ENCODE results near the gene TRIM25. TPM values are rescaled to one million over a fixed set of nuclear protein-coding genes. Genes with fewer than 3 reads are reported as not detected.

Gene TRIM25
- total RNA-seq, 1 donor from 2014 or later = 70.0 TPM

DNA sequence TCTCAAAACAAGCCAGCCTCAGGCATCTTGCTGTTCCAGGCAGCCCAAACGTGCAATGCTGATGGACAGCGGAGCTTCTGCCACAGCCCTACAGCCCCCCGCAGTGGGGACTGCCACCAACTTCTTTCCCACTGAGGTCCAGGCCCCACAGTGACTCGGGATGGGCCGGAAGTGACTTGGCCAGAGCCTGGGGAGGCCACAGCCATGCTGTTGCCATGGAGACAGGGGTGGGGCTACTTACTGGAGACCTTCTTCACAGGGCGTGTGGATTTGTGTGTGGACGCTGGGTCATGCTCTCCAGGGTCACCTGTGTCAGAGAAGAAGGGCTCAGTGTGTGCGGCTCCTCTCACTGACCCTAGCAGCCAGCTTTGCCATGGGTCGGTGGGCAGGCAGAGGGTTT is 15.0 kb downstream of the TRIM25 start:
- DNase-seq (ENCODE audit: extremely low spot score in 2 of 2) = no peak
- H3K4me3 ChIP-seq = no peak overlapping the region
- H3K9me3 ChIP-seq = no peaks in the 10 kb centered on the region
- intact Hi-C loops (cut with DNase I) = no loop called here
- H3K27ac ChIP-seq = no peak overlapping the region
- TF ChIP-seq, protein P1, sequence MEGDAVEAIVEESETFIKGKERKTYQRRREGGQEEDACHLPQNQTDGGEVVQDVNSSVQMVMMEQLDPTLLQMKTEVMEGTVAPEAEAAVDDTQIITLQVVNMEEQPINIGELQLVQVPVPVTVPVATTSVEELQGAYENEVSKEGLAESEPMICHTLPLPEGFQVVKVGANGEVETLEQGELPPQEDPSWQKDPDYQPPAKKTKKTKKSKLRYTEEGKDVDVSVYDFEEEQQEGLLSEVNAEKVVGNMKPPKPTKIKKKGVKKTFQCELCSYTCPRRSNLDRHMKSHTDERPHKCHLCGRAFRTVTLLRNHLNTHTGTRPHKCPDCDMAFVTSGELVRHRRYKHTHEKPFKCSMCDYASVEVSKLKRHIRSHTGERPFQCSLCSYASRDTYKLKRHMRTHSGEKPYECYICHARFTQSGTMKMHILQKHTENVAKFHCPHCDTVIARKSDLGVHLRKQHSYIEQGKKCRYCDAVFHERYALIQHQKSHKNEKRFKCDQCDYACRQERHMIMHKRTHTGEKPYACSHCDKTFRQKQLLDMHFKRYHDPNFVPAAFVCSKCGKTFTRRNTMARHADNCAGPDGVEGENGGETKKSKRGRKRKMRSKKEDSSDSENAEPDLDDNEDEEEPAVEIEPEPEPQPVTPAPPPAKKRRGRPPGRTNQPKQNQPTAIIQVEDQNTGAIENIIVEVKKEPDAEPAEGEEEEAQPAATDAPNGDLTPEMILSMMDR (IDR thresholded peaks at IDR 0.05) = no peak
- no peak for TF ChIP-seq POLR2AphosphoS5 (IDR thresholded peaks at IDR 0.05; ENCODE audit: insufficient read depth in 1 of 2, low read depth in 1 of 2)
- no peaks in the 10 kb centered on the region for H3K27me3 ChIP-seq
- no peaks in the 10 kb centered on the region for H3K4me1 ChIP-seq
- peaks cover 0 to 97% of the 10 kb centered on the region in 2 donors for H3K36me3 ChIP-seq

DNA sequence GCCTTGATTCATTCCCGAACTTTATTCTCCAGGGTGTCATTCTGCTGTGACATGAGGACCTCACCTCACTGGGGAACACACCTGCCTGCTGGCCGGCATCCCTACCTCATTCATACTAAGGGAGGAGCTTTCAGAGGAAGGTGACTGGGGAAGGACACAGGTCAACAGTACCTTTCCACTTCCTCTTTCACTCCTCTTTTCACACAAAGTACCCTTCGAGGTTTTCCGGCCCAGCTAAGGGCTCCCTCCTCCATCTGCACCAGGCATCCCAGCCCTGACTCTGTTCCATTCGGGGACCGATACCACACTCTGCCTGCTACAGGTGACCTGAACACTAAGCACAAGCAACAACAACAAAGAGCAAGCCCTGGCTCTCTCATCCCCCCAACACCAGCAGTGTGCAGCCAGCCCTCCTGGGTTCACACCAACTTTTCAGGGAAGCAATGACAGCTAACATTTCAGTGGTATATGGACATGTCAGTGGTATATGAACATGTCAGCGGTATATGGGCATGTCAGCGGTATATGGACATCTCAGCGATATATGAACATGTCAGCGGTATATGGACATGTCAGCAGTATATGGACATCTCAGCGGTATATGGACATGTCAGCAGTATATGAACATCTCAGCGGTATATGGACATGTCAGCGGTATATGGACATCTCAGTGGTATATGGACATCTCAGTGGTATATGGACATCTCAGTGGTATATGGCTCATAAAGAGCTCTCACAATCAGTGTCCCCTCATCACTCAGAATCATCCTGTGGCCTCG is 16.0 kb downstream of the TRIM25 start:
- TF ChIP-seq POLR2A (IDR thresholded peaks at IDR 0.05) = no peak
- TF ChIP-seq, protein P1 (IDR thresholded peaks at IDR 0.05) = no peak
- DNase-seq (ENCODE audit: extremely low spot score in 2 of 2) = no peak
- Histone ChIP-seq H3K4me3 (no peak overlapping the region), H3K4me1 (peaks cover 10% of the 10 kb centered on the region), H3K9me3 (no peaks in the 10 kb centered on the region), H3K36me3 (peaks cover 0 to 97% of the 10 kb centered on the region in 2 donors), H3K27me3 (no peaks in the 10 kb centered on the region), H3K27ac (no peak overlapping the region)
- intact Hi-C loops (cut with DNase I) = no loop called here

DNA sequence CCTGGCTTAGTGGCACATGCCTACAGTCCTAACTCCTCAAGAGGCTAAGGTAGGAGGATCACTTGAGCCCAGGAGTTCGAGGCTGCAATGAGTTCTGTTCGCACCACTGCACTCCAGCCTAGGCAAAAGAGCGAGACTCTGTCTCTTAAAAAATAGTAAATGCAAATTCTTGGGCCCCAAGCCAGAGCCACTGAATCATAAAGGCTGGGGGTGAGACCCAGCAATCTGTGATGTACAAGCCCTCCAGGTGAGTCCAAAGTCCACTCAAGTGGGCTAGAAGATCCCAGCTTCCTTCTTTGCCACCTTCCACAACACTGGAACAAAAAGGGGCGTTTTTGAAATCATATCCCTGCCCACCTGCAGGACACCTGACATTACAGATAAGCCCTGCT is 16.9 kb downstream of the TRIM25 start:
- H3K27ac ChIP-seq = no peak overlapping the region
- H3K36me3 ChIP-seq = peaks cover 3 to 94% of the 10 kb centered on the region in 2 donors
- intact Hi-C loops (cut with DNase I) = no loop called here
- no peaks in the 10 kb centered on the region for H3K27me3 ChIP-seq
- peaks cover 17% of the 10 kb centered on the region for H3K4me1 ChIP-seq
- no peaks in the 10 kb centered on the region for H3K9me3 ChIP-seq
- no peak for DNase-seq (ENCODE audit: extremely low spot score in 2 of 2)
- no peak overlapping the region for H3K4me3 ChIP-seq
- TF ChIP-seq POLR2AphosphoS5 (IDR thresholded peaks at IDR 0.05; ENCODE audit: insufficient read depth in 1 of 2, low read depth in 1 of 2) = no peak
- TF ChIP-seq, protein P1 (IDR thresholded peaks at IDR 0.05) = no peak
- TF ChIP-seq POLR2A (IDR thresholded peaks at IDR 0.05) = no peak

DNA sequence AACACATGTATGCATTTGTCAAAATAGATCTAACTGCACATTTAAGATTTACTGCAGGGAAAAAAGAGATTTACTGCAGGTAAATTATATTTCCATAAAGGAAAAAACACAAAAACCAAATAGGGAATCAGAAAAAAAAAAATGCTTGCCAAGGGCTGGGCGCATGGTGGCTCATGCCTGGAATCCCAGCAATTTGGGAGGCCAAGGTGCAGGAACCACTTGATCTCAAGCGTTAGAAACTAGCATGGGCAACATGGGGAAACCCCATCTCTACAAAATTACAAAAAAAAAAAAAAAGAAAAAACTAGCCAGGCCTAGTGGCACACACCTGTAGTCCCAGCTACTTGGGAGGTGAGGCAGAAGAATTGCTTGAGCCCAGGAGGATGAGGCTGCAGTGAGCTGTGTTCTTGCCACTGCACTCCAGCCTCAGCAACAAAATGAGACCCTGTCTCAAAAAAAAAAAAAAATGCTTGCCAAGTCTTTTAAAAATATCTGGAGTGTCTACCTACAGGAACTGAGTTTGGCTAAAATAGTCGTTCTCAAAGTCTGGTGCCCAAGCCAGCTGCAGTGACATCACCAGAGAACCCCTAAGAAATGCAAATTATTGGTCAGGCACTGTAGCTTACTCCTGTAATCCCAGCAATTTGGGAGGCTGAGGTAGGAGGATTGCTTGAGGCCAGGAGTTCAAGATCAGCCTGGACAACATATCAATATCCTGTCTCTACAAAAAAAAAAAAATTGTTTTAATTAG is 17.5 kb downstream of the TRIM25 start:
- TF ChIP-seq, protein P1 (IDR thresholded peaks at IDR 0.05) = no peak
- no peak for TF ChIP-seq POLR2AphosphoS5 (IDR thresholded peaks at IDR 0.05; ENCODE audit: insufficient read depth in 1 of 2, low read depth in 1 of 2)
- TF ChIP-seq POLR2A (IDR thresholded peaks at IDR 0.05) = no peak
- no peak overlapping the region for H3K27ac ChIP-seq

More for the DNA sequence above, 17.5 kb downstream of the TRIM25 start:
- Histone ChIP-seq H3K9me3 (no peaks in the 10 kb centered on the region), H3K27me3 (no peaks in the 10 kb centered on the region), H3K4me3 (no peak overlapping the region), H3K4me1 (peaks cover 23% of the 10 kb centered on the region), H3K36me3 (peaks cover 3 to 94% of the 10 kb centered on the region in 2 donors)
- no peak for DNase-seq (ENCODE audit: extremely low spot score in 2 of 2)
- intact Hi-C loops (cut with DNase I) = no loop called here

Data from vagina (tissue), 2 donors.